NB4 (cell line): Measurements from ENCODE around the gene ZNHIT3.
A peak's percentile ranks its signal among the peaks of the same experiment; 100 is the strongest.

Experiments used
- DNase-seq: peaks from one replicate; pipeline ENCODE4 v3.0.0; 2010; ENCODE audit warnings: low read depth
- H3K4me3 ChIP-seq: one replicate; pipeline ENCODE4 v1.5.1; 2011; ENCODE audit warnings: mild to moderate bottlenecking, low read depth, low read length, moderate library complexity
- CTCF ChIP-seq: IDR thresholded peaks from one replicate; pipeline ENCODE4 v1.5.1; 2012; ENCODE audit warnings: low read depth, low read length
- MAX ChIP-seq: IDR thresholded peaks from 2 replicates; pipeline ENCODE4 v1.6.1; 2011; ENCODE audit warnings: low read depth, low read length
- MYC ChIP-seq: IDR thresholded peaks from 2 replicates; pipeline ENCODE4 v1.6.1; 2011; ENCODE audit warnings: low read depth, low read length
- POLR2A ChIP-seq: IDR thresholded peaks from 2 replicates; pipeline ENCODE4 v1.6.1; 2011; ENCODE audit warnings: mild to moderate bottlenecking; ENCODE audit not compliant: insufficient read length; ENCODE audit errors: extremely low read depth

ZNHIT3 gene

GRCh38 chr17:36485027-36485426, 1.5 kb upstream of the ZNHIT3 start:
- TF ChIP-seq POLR2A (no peak), CTCF (no peak), MYC (no peak), MAX (no peak)
- DNase-seq, result no peak
- no peak overlapping the region for H3K4me3 ChIP-seq

GRCh38 chr17:36485805-36486203, 677 bp upstream of the ZNHIT3 start:
- H3K4me3 ChIP-seq, result peak overlapping the region; percentile 98
- DNase-seq, result peak; percentile 57
- TF ChIP-seq MAX, result no peak
- no peak for TF ChIP-seq POLR2A
- TF ChIP-seq MYC, result no peak
- TF ChIP-seq CTCF, result no peak

- TF ChIP-seq MYC (no peak), POLR2A (no peak), CTCF (no peak), MAX (no peak)
- H3K4me3 ChIP-seq, result no peak overlapping the region
- no peak for DNase-seq
These were observed 7.5 kb downstream of the ZNHIT3 start for GRCh38 chr17:36493956-36494355.

- H3K4me3 ChIP-seq, result no peak overlapping the region
- no peak for TF ChIP-seq MYC
- TF ChIP-seq POLR2A, result no peak
- TF ChIP-seq MAX, result no peak
- no peak for TF ChIP-seq CTCF
- DNase-seq, result no peak
These were observed 8.2 kb downstream of the ZNHIT3 start for GRCh38 chr17:36494674-36495073.

- TF ChIP-seq MYC, result no peak
- TF ChIP-seq CTCF, result no peak
- no peak for TF ChIP-seq POLR2A
- no peak for TF ChIP-seq MAX
- no peak overlapping the region for H3K4me3 ChIP-seq
- peak; percentile 46 for DNase-seq
These were observed 8.6 kb downstream of the ZNHIT3 start for GRCh38 chr17:36495076-36495578.
